Stomach (tissue), 4 donors: ENCODE data around the gene EPB41.

Source experiments
- EP300 ChIP-seq: sonication (generic); formaldehyde crosslinking; IDR thresholded peaks from one replicate; pipeline ENCODE4 v1.6.1; 2017; ENCODE audit warnings: antibody characterized with exemption
- POLR2A ChIP-seq, 4 donors: fragments of 450-650 bp; IDR thresholded peaks; one replicate each; pipeline ENCODE4 v1.6.1; 2016; ENCODE audit warnings: antibody characterized with exemption in 4 of 4, control low read depth in 2 of 4, mild to moderate bottlenecking in 1 of 4, moderate library complexity in 1 of 4
- POLR2AphosphoS5 ChIP-seq, 3 donors: sonication (generic); formaldehyde crosslinking; IDR thresholded peaks; one replicate each; pipeline ENCODE4 v1.6.1; 2016; ENCODE audit warnings: antibody characterized with exemption in 3 of 3
- TF ChIP-seq, protein P1 (sequence below), 7 experiments: fragments of 450-650 bp in 4 of 7; fragments of 200-600 bp in 3 of 7; sonication (generic) in 3 of 7; IDR thresholded peaks; one replicate each; pipeline ENCODE4 v1.5.1; 2016 to 2019; ENCODE audit warnings: antibody characterized with exemption in 7 of 7, control low read depth in 2 of 7, mild to moderate bottlenecking in 1 of 7

DNA sequence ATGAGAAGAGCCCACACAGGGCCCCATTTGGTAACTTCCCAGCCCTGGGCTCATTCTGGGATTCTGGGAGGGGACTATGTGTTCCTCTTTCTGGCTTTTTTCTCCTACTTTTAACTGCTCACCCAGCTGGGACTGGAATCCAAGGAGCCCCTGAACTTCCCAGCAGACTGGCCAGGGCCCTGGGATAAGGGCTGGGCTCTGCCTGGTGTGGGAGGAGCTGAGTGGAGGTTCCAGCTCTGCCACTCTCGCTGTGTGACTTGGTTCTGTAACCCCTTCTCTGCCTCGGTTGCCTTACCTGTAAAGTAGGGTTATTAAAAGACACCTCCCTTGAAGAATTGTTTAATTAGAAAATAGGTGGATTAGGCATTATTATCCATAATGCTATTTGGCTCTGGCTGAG is 19.6 kb upstream of the EPB41 start:
- TF ChIP-seq, protein P1, sequence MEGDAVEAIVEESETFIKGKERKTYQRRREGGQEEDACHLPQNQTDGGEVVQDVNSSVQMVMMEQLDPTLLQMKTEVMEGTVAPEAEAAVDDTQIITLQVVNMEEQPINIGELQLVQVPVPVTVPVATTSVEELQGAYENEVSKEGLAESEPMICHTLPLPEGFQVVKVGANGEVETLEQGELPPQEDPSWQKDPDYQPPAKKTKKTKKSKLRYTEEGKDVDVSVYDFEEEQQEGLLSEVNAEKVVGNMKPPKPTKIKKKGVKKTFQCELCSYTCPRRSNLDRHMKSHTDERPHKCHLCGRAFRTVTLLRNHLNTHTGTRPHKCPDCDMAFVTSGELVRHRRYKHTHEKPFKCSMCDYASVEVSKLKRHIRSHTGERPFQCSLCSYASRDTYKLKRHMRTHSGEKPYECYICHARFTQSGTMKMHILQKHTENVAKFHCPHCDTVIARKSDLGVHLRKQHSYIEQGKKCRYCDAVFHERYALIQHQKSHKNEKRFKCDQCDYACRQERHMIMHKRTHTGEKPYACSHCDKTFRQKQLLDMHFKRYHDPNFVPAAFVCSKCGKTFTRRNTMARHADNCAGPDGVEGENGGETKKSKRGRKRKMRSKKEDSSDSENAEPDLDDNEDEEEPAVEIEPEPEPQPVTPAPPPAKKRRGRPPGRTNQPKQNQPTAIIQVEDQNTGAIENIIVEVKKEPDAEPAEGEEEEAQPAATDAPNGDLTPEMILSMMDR (IDR thresholded peaks at IDR 0.05): no peak
- TF ChIP-seq POLR2A (IDR thresholded peaks at IDR 0.05): no peak
- no peak for TF ChIP-seq EP300
- TF ChIP-seq POLR2AphosphoS5 (IDR thresholded peaks at IDR 0.05): no peak
